GM11168 (cell line): Measurements from ENCODE around the gene MYCBP2.

Experiments
- in situ Hi-C: fragments of 300-500 bp; cut with MboI; formaldehyde crosslinking; loops from one replicate; pipeline ENCODE4 v1.12.0; 2022; ENCODE audit warnings: low sequenced_read_pairs; ENCODE audit not compliant: unreplicated experiment

Gene MYCBP2

DNA sequence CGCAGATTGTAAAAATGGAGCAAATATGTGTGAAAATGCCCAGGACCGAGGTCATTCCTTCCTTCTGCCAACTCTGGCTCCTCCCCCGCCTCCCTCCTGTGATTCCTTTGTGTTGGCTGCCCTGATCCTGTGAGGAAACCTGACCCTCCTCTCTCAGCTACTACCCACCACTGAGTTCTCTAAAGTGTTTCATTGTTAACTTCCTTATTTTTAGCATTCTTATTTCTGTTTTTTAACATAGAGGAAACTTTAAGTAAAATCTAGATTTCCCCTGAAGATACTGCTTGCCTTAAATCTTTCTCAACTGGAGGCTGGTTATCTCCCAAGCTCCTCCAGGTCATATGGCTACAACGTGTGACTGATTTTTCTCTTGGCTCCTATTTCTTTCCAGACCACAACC lies 278.2 kb downstream of the MYCBP2 start:
- in situ Hi-C loops = no loop called here

DNA sequence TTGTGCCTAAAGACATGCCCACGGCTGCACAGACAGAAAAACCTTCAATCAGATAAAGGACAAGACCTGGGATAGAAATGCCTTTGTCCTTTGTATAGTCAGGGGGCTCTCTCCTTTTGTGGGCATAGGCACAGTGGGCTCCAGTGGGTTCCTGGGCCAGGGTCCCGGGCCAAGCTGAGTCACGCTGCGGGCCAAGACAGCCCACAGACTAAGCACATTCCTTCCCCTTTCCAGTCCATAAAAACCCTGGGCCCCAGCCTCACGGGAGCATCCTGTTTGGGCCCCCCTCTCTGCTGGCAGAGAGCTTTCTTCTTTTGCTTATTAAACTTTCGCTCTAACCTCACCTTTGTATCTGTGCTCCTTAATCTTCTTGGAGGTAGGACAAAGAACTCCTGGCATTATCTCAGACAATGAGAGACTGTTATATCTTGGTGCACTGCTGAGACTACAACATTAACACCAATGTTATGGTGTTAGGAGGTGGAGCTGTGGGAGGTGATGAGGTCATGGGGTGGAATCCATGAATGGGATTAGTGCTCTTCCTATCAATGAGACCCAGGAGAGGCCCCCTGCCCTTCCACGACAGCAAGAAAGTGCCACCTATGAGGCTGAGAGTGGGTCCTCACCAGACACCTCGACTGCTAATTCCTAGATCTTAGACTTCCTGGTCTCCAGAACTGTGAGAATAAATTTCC lies 279.1 kb downstream of the MYCBP2 start:
- in situ Hi-C loops = no loop called here

- in situ Hi-C loops = no loop called here
These were observed 284.2 kb downstream of the MYCBP2 start for GRCh38 chr13:77042566-77043177.

- in situ Hi-C loops = no loop called here
These were observed 286.1 kb downstream of the MYCBP2 start for GRCh38 chr13:77040835-77041234.

- in situ Hi-C loops = no loop called here
These were observed 286.8 kb downstream of the MYCBP2 start for GRCh38 chr13:77040076-77040475.

DNA sequence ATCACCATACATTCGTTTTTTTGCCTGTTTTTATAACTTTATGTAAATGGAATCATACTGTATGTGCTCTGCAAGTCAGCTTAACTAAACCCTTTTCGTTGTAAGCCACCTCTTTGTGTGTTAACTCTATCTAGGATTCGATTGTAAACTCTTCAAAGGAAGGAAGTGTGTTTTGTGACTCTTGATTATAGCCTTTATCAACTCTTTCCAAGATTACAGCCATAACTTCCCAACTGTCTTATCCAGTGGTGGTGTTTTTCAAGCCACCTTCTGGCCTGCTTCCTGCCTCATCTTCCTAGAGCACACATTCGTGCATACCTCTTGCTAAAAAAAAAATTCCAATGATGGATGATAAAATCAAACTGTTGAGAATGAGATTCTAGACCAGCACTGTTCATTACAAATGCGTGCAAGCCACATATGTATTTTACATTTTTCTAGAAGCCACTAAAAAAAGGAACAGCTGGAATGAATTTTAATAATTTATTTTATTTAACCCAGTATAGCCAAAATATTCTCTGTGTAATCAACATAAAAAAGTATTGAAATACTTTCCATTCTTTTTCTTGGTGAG lies 287.9 kb downstream of the MYCBP2 start:
- in situ Hi-C loops = no loop called here

- in situ Hi-C loops = no loop called here
These were observed 290.6 kb downstream of the MYCBP2 start for GRCh38 chr13:77036279-77036678.

GRCh38 chr13:77034881-77035280 lies 292.0 kb downstream of the MYCBP2 start:
- in situ Hi-C loops = no loop called here

GRCh38 chr13:77033717-77034302 lies 293.1 kb downstream of the MYCBP2 start:
- in situ Hi-C loops = no loop called here

- in situ Hi-C loops = no loop called here
These were observed 295.1 kb downstream of the MYCBP2 start for GRCh38 chr13:77031656-77032243.

DNA sequence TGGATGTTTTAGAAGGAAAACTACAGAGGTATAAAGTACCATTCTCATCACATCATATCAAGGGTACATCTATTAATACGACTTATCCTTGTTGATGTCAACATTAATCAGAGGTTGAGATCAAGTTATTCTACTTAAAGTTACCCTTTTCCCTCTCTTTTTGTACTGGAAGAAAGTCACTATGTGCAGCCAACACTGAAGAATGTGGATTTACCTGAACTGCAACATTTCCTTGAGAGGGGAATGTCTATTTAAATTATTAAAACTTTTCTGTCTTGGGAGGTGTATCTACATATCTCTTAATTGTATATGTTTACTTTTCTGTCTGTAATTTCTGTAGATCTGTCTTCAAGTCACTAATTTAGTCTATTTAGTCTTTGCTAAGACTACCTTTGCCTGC lies 297.5 kb downstream of the MYCBP2 start:
- in situ Hi-C loops = no loop called here

DNA sequence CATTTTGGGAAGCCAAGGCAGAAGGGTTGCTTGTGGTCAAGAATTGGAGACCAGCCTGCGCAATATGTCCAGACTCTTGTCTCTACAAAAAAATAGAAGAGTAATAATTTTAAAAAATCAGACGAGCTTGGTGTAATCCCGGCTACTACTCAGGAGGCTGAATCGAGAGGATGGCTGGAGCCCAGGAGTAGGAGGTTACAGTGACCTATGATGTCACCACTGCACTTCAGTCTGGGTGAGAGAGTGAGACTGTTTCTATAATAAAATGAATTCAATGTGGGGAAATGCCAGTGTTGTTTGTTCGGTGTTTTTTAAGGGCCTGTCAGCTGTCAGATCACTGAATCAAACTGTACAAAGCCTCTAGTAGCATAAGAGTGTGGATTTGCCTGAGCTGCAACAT lies 298.7 kb downstream of the MYCBP2 start:
- in situ Hi-C loops = no loop called here

GRCh38 chr13:77026861-77027621 lies 299.9 kb downstream of the MYCBP2 start, which contains the start of gene FBXL3:
FBXL3 (minus strand) TSS chr13:77027159; CDS start chr13:77021860, 5,299 bp downstream.
- in situ Hi-C loops = no loop called here

GRCh38 chr13:77026255-77026860 lies 300.5 kb downstream of the MYCBP2 start:
- in situ Hi-C loops = no loop called here

- in situ Hi-C loops = no loop called here
These were observed 304.6 kb downstream of the MYCBP2 start for GRCh38 chr13:77022341-77022740.

GRCh38 chr13:77019756-77020155 lies 307.1 kb downstream of the MYCBP2 start:
- in situ Hi-C loops = no loop called here

- in situ Hi-C loops = no loop called here
These were observed 309.8 kb downstream of the MYCBP2 start for GRCh38 chr13:77016888-77017623.

- in situ Hi-C loops = no loop called here
These were observed 310.6 kb downstream of the MYCBP2 start for GRCh38 chr13:77016251-77016812.
